Liver (tissue), 9 donors: ENCODE results near the gene ADRM1. TPM values are rescaled to one million over a fixed set of nuclear protein-coding genes. Genes with fewer than 3 reads are reported as not detected.

Source experiments
- DNase-seq: peaks from one replicate; pipeline ENCODE4 v3.0.0-alpha.2; 2017; ENCODE audit warnings: low spot score
- H3K27ac ChIP-seq, 2 donors: one replicate each; pipeline ENCODE4 v1.7.0; 2013; ENCODE audit warnings: inconsistent platforms in 2 of 2, low read length in 2 of 2, control low read depth in 1 of 2, low read depth in 1 of 2, mild to moderate bottlenecking in 1 of 2
- H3K27me3 ChIP-seq, 4 donors: one replicate each; pipeline versions ENCODE4 v1.6.1 to v1.7.0; 2013; ENCODE audit warnings: low read length in 3 of 4, inconsistent platforms in 1 of 4, mild to moderate bottlenecking in 1 of 4, moderate library complexity in 1 of 4; ENCODE audit not compliant: control insufficient read depth in 4 of 4, insufficient read depth in 4 of 4
- H3K36me3 ChIP-seq, 4 donors: one replicate each; pipeline versions ENCODE4 v1.6.1 to v1.7.0; 2013; ENCODE audit warnings: low read length in 3 of 4, mild to moderate bottlenecking in 3 of 4, low read depth in 1 of 4, moderate library complexity in 1 of 4; ENCODE audit not compliant: control insufficient read depth in 4 of 4, insufficient read depth in 3 of 4
- H3K4me1 ChIP-seq, 4 donors: one replicate each; pipeline versions ENCODE4 v1.6.1 to v1.7.0; 2013; ENCODE audit warnings: low read length in 3 of 4, mild to moderate bottlenecking in 3 of 4, moderate library complexity in 1 of 4; ENCODE audit not compliant: control insufficient read depth in 4 of 4, insufficient read depth in 4 of 4
- H3K4me3 ChIP-seq, 3 donors: one replicate each; pipeline versions ENCODE4 v1.6.1 to v1.7.0; 2013; ENCODE audit warnings: low read length in 3 of 3, control low read depth in 1 of 3, low read depth in 1 of 3, mild to moderate bottlenecking in 1 of 3
- H3K9ac ChIP-seq, 2 donors: one replicate each; pipeline ENCODE4 v1.7.0; 2013; ENCODE audit warnings: low read length in 2 of 2, mild to moderate bottlenecking in 2 of 2, moderate library complexity in 2 of 2, control low read depth in 1 of 2, low read depth in 1 of 2
- H3K9me3 ChIP-seq, 4 donors: one replicate each; pipeline versions ENCODE4 v1.6.1 to v1.7.0; 2013; ENCODE audit warnings: low read length in 3 of 4; ENCODE audit not compliant: control insufficient read depth in 4 of 4
- ATF3 ChIP-seq: IDR thresholded peaks from 2 replicates; pipeline ENCODE4 v1.6.1; 2016; ENCODE audit warnings: antibody characterized with exemption
- CTCF ChIP-seq: fragments of 150-350 bp; IDR thresholded peaks from 2 replicates; pipeline ENCODE4 v1.5.1; 2017; ENCODE audit warnings: improper control_type of control experiment, low read depth, low read length; ENCODE audit not compliant: missing input control
- EGR1 ChIP-seq, 2 donors: IDR thresholded peaks; 2 replicates each; pipeline ENCODE4 v1.6.1; 2016 to 2018; ENCODE audit warnings: antibody characterized with exemption in 2 of 2, low read depth in 2 of 2
- FOXA1 ChIP-seq: IDR thresholded peaks from 2 replicates; pipeline ENCODE4 v1.6.1; 2016; ENCODE audit warnings: antibody characterized with exemption
- FOXA2 ChIP-seq: IDR thresholded peaks from 2 replicates; pipeline ENCODE4 v1.6.1; 2016; ENCODE audit warnings: antibody characterized with exemption
- GABPA ChIP-seq, 2 donors: IDR thresholded peaks in 1 of 2; conservative IDR thresholded peaks in 1 of 2; 2 replicates each; pipeline ENCODE4 v1.6.1; 2016; ENCODE audit warnings: antibody characterized with exemption in 2 of 2, mild to moderate bottlenecking in 1 of 2, moderate library complexity in 1 of 2
- HNF4A ChIP-seq, 2 donors: conservative IDR thresholded peaks; 2 replicates each; pipeline ENCODE4 v1.6.1; 2016; ENCODE audit warnings: antibody characterized with exemption in 2 of 2, mild to moderate bottlenecking in 2 of 2
- HNF4G ChIP-seq: IDR thresholded peaks from 2 replicates; pipeline ENCODE4 v1.6.1; 2016; ENCODE audit warnings: antibody characterized with exemption
- JUND ChIP-seq, 2 donors: IDR thresholded peaks; 2 replicates each; pipeline ENCODE4 v1.6.1; 2016; ENCODE audit warnings: antibody characterized with exemption in 2 of 2
- MAX ChIP-seq: IDR thresholded peaks from 2 replicates; pipeline ENCODE4 v1.6.1; 2016; ENCODE audit warnings: antibody characterized with exemption
- NR2F2 ChIP-seq: IDR thresholded peaks from 2 replicates; pipeline ENCODE4 v1.6.1; 2016; ENCODE audit warnings: antibody characterized with exemption
- RAD21 ChIP-seq, 2 donors: IDR thresholded peaks; 2 replicates each; pipeline ENCODE4 v1.6.1; 2016; ENCODE audit warnings: antibody characterized with exemption in 2 of 2, mild to moderate bottlenecking in 2 of 2
- REST ChIP-seq: IDR thresholded peaks from 2 replicates; pipeline ENCODE4 v1.6.1; 2016; ENCODE audit warnings: antibody characterized with exemption, mild to moderate bottlenecking
- RXRA ChIP-seq, 2 donors: IDR thresholded peaks; 2 replicates each; pipeline ENCODE4 v1.6.1; 2017 to 2018; ENCODE audit warnings: antibody characterized with exemption in 2 of 2, mild to moderate bottlenecking in 1 of 2
- SP1 ChIP-seq: IDR thresholded peaks from 2 replicates; pipeline ENCODE4 v1.6.1; 2018; ENCODE audit warnings: antibody characterized with exemption, mild to moderate bottlenecking
- TAF1 ChIP-seq: conservative IDR thresholded peaks from 2 replicates; pipeline ENCODE4 v1.6.1; 2016; ENCODE audit warnings: antibody characterized with exemption, mild to moderate bottlenecking
- YY1 ChIP-seq: IDR thresholded peaks from 2 replicates; pipeline ENCODE4 v1.6.1; 2016; ENCODE audit warnings: antibody characterized with exemption, mild to moderate bottlenecking
- ZBTB33 ChIP-seq: IDR thresholded peaks from 2 replicates; pipeline ENCODE4 v1.6.1; 2016; ENCODE audit warnings: antibody characterized with exemption
- WGBS: extraction: QIAGEN DNeasy Blood & Tissue Kit; methylation state at CpG from one replicate; pipeline ENCODE4 v1.1.7; 2013; 5-methylcytosine and 5-hydroxymethylcytosine counted together
- polyA plus RNA-seq, 2 donors: library from polyadenylated mRNA; stranded (reverse) in 1 of 2; unstranded in 1 of 2; fragments of 200-250 nt in 1 of 2; fragments of >200 nt in 1 of 2; fragmentation: Nextera tagmentation in 1 of 2; extraction: Ambion mirVana in 1 of 2; gene quantifications; one replicate each; pipeline versions ENCODE4 v1.2.1 to v1.2.3, GENCODE V29; 2013 to 2015
- total RNA-seq, 2 donors: library from RNA; depleted of rRNA; stranded (reverse); fragments of >200 nt; gene quantifications; one replicate each; pipeline ENCODE4 v1.2.3, GENCODE V29; 2014
- donor health status: healthy.
- donor health status: healthy.
- donor health status: healthy.
- donor health status: healthy.
- donor health status: healthy.

Gene ADRM1
- total and polyA plus RNA-seq, 4 donors = 45.3 to 91.0 (median 77.3) TPM

GRCh38 chr20:62337558-62338293 is 34.9 kb downstream of the ADRM1 start:
- Histone ChIP-seq H3K27me3 (no peaks in the 10 kb centered on the region), H3K4me1 (peaks cover 0 to 1% (median 0%) of the 10 kb centered on the region in 4 donors), H3K27ac (no peak overlapping the region), H3K9ac (no peak overlapping the region), H3K36me3 (peaks cover 3 to 37% (median 15%) of the 10 kb centered on the region in 4 donors), H3K9me3 (no peaks in the 10 kb centered on the region), H3K4me3 (no peak overlapping the region)
- TF ChIP-seq RXRA (IDR thresholded peaks at IDR 0.05) = no peak
- no peak for TF ChIP-seq GABPA (IDR thresholded peaks at IDR 0.05 in 1 of 2, conservative IDR thresholded peaks at IDR 0.05 in 1 of 2)
- TF ChIP-seq ZBTB33 = no peak
- TF ChIP-seq FOXA1 = no peak
- TF ChIP-seq TAF1 = no peak
- no peak for TF ChIP-seq REST
- no peak for TF ChIP-seq HNF4A (conservative IDR thresholded peaks at IDR 0.05)
- no peak for TF ChIP-seq JUND (IDR thresholded peaks at IDR 0.05)
- no peak for TF ChIP-seq ATF3
- no peak for TF ChIP-seq RAD21 (IDR thresholded peaks at IDR 0.05)
- no peak for TF ChIP-seq FOXA2
- no peak for TF ChIP-seq EGR1 (IDR thresholded peaks at IDR 0.05; ENCODE audit: low read depth in 2 of 2)
- no peak for TF ChIP-seq YY1
- no peak for TF ChIP-seq HNF4G
- no peak for TF ChIP-seq MAX
- no peak for TF ChIP-seq NR2F2
- TF ChIP-seq SP1 = no peak
- TF ChIP-seq CTCF = no peak
- no peak for DNase-seq
- WGBS = 89% methylated on average over 34 of the region's 34 CpGs
